Measurements from ENCODE around the gene SLC1A5.

The SLC1A5 gene

DNA sequence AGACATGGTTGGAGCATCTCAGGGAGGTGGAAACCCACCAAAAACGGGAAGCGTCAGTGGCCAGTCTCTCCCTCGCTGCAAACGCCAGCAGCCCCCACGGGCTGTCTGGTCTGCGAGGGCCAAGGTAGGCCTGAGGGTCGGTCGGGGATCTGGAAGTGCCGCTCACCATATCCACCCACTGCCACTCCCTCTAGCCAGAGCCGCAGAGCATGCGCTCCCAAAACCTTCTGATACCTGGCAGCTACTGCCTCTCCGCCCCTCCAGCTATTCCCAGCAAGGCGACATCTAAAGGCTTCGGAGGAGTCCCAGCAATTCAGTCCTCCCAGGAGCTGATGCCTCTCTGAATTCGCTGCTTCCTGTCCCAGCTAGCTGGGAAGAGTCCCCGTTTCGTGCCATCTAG, 46.9 kb downstream of the SLC1A5 start:
- DNase-seq = no peak

DNA sequence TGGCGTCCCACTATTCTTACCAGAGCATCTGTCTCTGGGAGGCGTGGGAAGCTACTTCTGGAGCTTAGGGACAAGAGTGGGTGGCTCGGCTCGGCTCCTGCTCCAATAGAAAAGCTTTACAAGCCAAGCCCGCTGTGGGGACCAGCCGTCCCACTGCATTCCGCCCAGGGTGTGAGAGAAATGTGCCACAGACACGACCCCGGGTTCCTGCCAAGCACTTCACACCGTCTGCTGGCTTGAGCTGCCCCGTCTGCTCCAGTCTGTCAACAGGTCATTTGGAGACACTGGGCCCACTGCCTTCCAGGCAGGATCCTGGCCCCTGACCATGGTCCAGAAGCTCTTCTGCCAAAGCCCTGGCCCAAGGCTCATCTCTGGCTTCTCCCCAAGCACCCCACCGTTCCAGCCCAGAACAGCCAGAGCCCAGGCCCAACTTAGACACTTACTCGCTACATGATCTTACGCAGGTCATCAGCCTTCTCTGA, 49.1 kb downstream of the SLC1A5 start:
- no peak for DNase-seq

DNA sequence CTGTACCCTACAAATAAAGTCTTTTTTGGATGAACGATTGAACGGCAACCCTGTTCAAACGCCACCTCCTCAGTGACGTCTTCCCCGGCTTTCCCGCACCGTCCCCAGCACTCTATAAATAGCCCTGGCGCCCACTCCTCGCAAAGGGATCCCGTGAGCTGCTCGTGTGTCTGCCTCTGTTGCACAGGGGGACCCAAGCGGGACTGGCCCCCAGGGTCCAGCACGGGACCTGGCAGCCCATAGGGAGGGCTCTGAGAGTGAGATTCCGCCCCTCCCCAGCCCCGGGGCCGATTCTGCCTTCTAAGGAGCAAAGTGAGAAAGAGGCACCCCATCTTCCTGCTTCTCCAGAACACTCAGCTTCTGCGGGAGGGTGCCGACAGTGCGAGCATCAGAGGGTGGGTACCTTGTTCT, 50.6 kb downstream of the SLC1A5 start:
- no peak for DNase-seq

DNA sequence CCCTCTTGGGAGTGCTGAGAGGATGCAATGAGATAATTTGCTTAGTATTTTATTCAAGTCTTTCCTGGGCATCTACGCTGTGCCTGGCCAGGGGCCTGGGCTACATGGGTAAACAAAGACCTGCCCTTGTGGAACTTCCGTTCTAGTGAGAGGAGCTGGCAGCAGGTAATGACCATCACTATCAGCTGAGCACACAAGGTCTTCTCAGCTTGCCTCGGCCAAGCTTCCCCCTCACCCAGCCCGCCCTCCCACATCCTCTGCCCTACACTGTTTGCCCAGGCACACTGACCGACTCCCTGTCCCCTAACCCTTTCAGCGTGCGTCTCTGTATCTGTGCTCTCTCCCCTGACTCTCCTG, 51.1 kb downstream of the SLC1A5 start:
- DNase-seq = no peak

DNA sequence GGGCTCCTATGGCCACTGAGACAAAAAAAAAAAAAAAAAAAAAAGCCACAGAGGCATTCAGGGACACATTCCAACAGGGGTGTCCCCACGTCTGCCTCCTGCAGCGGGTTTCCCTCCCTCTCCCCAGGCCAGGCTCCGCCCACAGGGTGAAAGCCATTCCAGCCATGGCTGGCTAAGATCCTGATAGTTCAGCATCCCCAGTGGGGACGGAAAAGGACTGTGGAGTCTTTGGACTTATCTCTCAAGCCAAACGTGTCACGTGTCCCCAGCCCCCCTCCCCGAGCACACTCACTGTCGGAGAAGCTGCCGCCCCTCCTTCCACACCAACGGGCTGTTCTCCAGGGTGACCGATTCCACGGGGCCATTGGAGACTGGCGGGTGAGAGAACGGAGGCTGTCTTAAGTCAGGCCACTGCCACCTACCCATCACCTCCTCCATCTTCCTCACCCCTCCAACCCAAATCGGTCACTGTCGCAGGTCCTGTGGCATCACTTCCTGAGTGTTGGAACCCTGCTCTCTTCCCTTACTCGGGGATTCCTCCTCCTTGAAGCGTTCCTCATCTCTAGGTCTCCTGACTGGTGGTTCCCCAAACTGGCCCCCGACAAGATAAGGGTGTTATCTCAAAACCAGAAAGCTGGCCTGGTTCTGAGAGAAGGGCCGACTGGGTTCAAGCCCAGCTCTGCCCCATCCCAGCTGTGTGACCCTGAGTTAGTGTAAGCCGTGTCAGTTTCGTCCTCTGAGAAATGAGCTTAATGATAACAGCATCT, 51.7 kb downstream of the SLC1A5 start:
- no peak for DNase-seq

DNA sequence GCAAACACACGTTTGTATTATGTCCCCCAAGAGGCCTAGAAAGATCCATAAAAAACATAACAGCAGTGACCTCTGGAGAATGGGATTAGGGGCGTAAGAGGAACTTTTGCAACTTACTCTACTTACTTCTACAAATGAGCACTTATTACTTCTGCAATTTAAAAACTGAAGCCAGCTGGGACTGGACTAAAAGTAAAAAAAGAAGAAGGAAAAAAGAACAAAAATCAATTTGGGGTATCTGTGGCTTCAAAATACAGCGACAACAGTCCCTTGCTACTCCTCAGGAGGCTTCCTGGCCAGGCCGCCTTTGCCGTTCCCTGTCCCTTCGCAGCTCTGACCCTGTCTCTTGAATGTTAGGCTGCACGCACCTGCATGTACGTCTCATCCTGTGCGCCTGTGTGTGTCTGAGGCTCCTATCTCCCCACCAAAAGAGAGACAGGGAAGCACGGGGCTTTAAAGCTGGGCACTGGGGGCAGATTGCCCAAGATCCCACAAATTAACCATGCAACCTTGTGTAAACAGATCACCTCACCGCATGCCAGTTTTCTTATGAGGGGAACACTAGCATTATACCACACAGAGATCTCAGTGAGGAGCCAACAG, 54.6 kb downstream of the SLC1A5 start:
- no peak for DNase-seq

DNA sequence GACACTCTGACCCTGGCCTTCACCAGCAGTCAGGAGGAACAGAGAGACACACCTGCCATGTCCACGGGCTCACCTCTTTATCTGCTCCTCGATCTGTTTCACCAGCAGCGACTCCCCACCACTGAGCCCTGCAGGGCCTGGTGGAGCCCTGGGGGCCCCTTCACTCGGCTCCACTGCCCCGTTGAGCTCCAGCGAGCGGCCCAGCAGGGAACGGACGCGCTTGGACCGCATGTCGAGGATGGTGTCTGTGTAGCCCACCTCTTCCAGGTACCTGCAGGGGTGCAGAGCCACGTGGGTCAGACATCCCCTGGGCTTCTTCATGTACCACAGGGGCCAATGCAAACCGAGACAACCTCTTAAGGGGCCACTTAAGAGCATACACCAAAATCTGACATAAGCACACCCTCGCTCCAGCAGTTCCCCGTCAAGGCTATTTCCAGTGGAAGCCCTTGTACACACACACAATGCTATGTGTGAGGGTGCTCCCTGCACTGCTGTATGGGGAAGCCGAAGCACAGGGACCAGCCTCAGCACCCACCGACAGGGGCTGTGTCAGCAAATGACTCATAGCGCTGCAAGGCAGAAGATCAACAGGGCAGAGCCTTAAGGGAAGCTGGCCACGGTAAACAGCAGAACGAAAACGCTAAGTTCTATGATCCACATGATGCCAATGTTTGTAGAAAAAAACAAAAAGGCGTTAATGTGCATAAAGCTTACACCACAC, 55.3 kb downstream of the SLC1A5 start:
- no peak for DNase-seq

DNA sequence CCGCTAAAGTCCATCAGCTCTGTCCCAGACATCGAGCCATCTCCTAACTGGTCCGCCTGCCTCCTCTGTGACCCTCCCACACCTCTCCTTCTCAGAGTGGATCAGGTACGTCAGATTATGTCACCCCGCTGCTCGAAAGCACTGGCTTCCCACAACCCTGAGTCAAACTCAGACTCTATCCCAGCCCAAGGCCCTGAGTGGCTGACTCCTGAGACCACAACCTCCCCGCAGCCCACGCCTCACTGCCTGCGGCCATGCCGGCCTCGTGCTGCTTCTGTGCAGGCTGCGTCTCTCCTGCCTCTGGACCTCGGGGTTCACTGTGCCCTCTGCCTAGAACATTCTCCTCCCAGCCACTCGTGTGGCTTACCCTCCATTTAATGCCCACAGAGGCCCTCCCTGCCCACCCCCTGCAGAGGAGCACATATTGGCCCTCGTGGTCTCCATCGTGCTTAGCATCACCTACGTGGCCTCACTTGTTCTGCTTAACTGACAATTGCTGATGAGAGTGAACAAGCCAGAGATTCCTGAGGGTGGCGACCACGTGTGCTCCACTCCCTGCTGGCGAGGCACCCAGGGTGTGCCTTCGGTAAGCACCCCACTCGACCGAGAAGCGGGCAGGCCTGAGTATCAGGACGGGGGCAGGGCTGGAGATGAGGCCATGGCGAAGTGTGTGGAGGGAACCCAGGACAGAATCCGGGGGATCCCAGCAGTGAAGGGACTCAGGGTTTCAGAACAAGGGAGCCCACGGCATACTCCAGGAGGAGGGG, 56.0 kb downstream of the SLC1A5 start:
- no peak for DNase-seq

DNA sequence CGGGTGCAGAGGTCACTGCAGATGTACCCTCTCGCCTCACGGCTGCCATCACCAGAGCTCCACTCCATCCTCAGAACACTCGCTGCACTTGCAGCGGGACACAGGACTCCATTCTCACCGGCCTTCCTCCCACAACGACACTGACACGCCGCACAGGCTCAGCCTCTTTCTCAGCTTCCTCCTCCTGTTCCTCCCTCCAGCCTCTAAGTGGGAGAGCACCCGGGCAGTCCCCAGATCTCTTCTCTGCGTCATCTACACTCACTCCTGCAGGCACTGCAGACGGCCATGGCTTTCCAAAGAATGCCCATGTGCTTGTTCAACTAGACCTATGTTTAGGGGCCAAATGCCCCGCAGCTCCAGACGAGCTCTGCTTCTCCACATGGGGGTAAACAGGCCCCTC, 56.8 kb downstream of the SLC1A5 start:
- no peak for DNase-seq

DNA sequence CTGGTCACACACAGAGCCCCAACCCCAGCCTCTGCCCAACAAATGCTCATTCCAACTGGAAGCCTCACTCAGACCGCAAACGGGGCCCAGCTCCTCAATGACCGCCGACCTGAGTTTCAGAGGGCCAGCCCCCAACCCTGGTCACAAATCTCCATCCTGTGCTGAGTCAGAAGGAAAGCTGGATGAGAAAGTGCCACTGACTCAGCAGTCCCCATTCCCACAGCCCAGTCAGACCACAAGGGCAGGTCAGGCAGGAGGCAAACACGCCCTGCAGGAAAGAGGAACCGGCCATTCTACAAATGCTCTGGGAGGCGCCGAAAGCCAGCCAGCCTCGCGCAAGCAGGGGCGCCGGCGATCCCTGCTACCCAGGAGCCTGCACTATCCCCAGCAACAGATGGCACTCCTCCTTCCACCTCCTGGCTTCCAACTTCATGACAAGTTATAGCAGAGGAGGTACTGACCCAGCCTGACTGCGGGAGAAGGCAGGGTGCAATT, 57.3 kb downstream of the SLC1A5 start:
- DNase-seq = no peak

DNA sequence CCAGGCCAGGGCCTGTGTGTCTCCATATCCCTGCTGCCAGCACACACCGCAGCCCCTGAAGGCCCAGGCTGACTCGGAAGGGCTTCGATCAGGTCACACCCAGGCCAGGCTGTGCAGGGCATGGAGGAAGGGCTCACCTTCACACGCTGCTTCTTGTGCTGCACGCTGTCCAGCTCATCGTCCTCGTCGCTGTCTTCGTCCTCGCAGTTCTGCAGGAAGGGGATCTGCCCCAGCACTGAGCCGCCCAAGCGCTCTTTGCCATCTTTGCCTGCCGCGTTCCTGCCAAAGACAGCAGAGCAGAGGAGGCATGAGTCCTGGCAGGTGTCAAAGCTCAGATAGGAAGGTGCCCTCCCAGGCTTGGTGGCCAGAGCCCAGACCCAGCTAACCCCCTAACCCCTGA, 57.8 kb downstream of the SLC1A5 start:
- DNase-seq = no peak

DNA sequence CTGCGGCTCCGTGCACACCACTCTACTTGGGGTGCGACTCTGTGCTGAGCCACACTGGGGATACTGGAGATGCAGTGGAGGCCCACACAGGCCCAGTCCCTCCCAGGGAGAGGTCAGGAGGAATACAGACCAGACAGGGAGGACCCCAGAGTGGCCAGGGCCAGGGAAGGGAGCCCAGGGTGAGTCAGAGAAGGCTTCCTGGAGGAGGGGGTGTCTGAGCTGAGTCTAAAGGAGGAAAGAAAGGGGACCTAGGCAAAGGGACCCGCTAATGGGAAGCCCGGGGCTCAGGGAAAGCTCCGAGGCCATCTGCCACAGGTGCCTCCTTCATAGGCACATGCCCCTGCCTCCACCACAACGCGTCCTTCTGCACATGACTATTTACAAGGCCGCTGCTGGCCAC, 58.2 kb downstream of the SLC1A5 start:
- DNase-seq = no peak

DNA sequence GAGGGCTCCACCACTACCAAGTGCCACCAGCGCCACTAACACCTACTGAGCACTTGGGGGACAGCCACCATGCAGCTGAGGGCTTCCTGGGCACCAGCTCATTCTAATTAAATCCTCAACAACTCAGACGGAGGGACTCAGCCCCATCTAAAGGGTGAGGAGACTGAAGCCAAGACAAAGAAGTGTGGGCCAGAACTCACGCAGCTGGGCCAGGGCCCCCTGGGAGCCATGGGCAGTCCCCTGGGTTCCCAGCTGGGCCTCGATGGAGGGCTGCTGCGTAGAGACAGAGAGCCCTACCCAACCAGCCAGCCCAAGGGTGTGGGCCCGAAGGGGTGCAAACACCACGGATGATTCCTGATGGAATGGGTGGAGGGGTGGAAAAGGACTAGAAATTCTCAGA, 58.7 kb downstream of the SLC1A5 start:
- no peak for DNase-seq

DNA sequence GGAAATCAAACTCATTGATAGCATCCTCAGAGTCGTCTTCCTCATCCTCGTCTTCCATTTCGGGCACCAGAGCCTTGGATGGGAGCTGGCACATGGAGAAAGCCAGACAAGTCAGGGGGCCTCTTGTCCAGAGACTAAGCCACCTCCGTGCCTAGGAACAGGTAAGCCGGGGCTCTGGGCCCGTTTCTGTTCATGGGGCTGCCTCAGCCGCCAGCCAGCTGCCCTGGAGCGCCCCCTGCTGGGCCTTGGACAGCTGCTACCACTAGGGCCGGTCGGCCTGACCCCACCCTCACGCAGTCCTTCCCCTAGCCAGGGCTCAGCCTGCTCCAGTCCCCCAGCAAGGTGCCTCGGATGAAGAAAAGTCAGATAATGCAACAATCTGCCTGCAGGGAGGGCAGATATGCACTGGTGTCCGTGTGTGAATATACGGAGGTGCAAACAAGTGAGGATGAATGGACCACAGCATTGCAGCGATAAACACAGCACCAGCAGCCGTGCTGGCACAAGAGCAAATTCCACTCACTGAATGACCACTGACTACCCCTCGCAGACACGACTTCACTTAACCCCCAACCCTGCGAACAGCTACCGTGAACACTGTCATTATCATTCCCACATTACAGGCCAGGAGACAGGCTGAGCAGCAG, 59.6 kb downstream of the SLC1A5 start:
- peak; percentile 66 for DNase-seq

DNA sequence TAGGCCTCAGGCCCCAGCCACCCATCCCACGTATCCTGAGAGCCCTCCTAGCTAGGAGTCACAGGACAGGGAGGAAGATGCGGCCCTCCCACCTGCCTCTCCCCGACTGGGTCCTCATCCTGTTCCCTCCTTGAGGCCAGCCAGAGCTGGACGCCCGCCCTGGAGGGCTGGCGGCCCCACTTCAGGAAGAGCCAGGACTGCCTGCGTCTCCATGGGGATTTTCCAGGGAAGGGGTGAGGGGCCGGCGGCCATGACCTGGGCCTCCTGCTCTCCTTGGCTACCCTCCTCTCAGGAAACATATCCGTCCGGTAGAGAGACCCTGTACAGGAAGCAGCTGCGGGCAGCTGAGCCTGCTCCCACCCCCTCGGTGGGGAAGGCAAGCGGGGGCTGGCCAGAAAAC, 60.2 kb downstream of the SLC1A5 start:
- no peak for DNase-seq

DNA sequence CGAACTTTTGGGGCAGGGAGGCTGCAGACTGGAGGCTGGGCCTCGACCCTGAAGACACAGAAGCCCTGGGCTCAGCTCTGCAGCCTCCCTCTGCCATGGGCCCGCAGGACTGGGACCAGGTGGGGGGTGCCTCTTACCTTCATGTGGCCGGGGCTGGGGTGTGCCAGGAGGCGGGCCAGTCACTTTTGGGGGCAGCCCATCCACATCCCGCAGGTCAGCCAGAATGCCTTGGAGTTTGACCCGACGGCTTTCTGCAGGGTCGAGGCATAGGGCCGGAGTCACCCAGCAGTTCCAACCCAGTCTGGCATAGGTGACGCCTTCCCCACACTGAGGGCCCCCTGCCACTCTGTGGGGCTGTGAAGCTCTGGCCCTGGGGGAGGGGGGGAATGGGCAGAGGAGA, 60.6 kb downstream of the SLC1A5 start:
- DNase-seq = no peak

DNA sequence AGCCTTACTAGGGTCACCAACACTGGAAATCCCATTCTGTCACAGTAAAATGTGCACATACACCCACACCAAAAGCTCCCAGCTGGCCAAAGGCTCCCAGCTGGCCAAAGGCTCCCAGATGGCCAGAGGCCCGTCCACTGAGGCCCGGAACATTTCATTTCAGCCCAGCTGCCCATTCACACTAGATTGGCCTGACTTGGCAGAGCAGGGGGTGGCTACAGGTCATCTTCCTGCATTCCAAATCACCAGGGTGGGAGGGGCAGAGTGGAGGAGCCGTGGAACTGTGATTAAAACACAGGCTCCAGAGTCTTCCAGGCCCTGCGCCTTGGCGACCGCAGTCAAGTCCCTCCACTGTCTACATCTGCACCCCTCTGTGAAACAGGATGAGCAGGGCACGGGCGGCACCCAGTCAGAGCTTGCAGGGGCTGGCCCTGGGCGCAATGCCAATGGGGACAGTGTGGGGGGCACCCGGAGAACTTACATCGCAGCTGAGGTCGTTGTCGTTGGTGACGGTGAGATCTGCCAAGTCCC, 61.4 kb downstream of the SLC1A5 start:
- DNase-seq = no peak

DNA sequence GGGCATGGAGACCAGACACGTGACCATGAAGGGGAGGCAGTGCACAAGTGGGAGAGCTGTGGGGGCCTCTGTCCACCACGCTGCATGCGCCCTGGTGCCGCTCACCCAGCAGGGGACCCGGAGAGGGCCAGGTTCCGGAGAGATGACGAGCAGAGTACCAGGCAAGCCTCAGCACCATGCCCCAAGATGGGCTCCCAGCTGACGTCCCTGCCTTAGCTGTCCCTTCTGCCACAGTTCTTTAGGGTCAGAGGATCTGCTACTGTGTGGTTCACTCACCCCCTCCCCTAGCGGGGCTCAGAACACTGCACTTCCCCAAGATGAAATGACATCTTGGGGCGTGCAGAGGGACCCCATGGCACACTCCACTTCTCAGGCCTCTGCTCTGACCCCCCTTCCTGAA, 61.8 kb downstream of the SLC1A5 start:
- no peak for DNase-seq

DNA sequence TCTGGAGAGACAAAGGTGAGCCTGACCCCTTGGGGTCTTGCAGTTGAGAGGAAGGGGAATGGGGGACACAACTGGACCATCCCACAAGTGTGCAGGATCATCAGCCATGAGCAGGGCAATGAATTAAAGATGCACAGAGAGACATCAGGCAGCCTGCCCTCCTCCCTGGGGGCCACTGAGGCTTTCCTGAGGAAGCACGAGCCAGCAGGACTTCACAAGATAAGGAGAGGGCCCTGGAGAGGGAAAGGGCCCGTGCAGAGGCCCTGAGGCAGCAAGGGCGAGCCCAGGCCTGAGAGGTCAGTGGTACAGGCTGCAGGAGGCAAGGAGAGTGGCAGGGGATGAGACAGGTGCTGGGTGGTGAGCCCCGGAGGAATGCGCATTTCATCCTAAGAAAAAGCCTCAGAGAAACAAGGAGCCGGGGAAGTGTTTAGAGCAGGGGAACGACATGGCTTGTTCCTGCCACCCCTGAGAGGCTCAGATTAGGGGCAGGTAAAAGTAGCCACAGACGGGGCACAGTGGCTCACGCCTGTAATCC, 62.5 kb downstream of the SLC1A5 start:
- no peak for DNase-seq

DNA sequence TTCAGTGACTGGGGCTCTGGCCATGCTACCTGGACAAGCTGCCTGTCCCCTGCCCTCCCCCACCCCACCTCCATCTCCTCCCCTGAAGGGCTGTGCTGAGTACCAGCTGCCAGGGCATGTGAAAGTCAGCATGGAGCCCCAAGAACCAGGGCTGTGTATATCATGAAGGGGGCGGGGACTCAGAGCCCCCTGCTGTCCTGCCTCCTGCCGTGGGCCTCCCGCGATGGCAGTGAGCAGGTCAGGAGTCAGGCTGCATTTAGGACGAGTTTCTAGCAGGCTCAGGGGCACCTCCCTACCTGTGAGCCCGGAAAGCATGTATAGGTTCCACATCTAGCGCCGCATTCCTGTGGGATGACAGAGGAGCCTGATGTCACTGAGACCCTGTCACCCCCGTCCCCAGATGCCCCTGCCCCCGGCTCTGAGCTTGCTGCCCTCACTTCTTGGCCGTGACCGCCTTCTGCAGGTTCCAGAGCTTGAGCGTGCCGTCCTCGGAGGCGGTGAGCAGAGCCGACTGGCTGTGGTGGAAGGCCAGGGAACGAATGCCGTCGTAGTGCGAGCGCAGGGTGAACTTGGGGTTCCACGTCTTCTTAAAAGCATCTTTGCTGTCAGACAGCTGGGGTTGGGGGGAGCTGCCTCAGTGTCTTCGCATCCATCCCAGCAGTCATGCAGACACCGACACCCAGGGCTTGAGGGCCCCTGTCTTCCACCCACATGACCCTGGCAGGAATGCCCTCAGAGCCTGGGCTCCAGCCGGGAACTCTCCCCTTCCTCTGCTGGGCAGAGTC, 63.2 kb downstream of the SLC1A5 start:
- no peak for DNase-seq
